Testis (tissue), 2 donors: ENCODE data around the gene CEP131.

Experiments
- POLR2A ChIP-seq: fragments of 450-650 bp; IDR thresholded peaks from one replicate; pipeline ENCODE4 v1.6.1; 2017; ENCODE audit warnings: antibody characterized with exemption, mild to moderate bottlenecking, moderate library complexity
- TF ChIP-seq, protein P1 (sequence below), 3 experiments: fragments of 450-650 bp in 2 of 3; fragments of 200-600 bp in 1 of 3; sonication (generic) in 1 of 3; IDR thresholded peaks; one replicate each; pipeline ENCODE4 v1.5.1; 2016 to 2019; ENCODE audit warnings: antibody characterized with exemption in 3 of 3, mild to moderate bottlenecking in 2 of 3, moderate library complexity in 1 of 3

DNA sequence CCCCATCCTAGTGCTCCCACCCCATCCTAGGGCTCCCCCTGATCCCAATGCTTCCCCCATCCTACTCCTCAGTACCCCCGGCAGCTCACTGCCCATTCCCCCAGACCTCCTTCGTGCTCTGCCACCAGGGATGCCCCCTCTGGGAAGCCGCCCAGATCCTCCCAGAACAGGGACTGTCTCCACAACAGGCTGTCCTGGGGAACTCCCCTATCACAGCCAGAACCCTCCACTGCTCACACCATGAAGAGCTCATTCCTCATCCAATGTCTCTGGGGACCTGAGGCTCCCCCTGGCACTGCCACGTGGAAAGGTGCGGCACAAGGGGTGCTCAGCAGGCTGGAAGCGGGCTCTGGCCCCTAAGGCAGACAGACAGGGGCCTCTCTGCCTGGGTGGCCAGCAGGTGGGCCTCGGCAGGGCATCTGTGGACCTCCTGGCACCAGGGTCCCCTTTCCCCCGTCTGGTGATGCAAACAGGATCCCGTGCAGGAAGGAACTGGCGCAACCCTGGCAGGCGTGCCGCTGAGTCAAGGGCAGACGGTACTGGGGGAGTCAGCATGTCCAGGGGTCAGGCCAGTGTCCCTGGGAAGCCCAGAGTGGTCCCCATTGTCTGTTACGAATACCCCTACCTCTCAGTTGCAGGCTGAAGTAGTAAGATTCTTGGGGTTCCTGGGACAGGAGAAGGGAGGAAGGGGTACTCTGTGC lies 72.2 kb downstream of the CEP131 start:
- TF ChIP-seq, protein P1, sequence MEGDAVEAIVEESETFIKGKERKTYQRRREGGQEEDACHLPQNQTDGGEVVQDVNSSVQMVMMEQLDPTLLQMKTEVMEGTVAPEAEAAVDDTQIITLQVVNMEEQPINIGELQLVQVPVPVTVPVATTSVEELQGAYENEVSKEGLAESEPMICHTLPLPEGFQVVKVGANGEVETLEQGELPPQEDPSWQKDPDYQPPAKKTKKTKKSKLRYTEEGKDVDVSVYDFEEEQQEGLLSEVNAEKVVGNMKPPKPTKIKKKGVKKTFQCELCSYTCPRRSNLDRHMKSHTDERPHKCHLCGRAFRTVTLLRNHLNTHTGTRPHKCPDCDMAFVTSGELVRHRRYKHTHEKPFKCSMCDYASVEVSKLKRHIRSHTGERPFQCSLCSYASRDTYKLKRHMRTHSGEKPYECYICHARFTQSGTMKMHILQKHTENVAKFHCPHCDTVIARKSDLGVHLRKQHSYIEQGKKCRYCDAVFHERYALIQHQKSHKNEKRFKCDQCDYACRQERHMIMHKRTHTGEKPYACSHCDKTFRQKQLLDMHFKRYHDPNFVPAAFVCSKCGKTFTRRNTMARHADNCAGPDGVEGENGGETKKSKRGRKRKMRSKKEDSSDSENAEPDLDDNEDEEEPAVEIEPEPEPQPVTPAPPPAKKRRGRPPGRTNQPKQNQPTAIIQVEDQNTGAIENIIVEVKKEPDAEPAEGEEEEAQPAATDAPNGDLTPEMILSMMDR (IDR thresholded peaks at IDR 0.05) = no peak
- TF ChIP-seq POLR2A = no peak
